Stimulated activated CD8-positive, alpha-beta memory T cell treated with anti-CD3 and anti-CD28 coated beads, Interleukin-15, amount 100 ng/mL, for 48 hours (primary cell): Measurements from ENCODE around the gene FAM89B.

Experiments
- DNase-seq, 2 donors: peaks; one replicate each; pipeline ENCODE4 v3.0.0-alpha.2; 2020; ENCODE audit warnings: low read depth in 2 of 2

The FAM89B gene

GRCh38 chr11:65538915-65539743, 33.2 kb upstream of the FAM89B start:
- no peak for DNase-seq

- no peak for DNase-seq
These were observed 32.5 kb upstream of the FAM89B start for GRCh38 chr11:65539744-65540289.

- DNase-seq: peak; percentile 74 to 85
These were observed 31.8 kb upstream of the FAM89B start for GRCh38 chr11:65540290-65541092.

GRCh38 chr11:65541093-65541982, 31.0 kb upstream of the FAM89B start:
- DNase-seq: no peak

- DNase-seq: no peak
These were observed 29.5 kb upstream of the FAM89B start for GRCh38 chr11:65542738-65543390.

GRCh38 chr11:65545853-65546216, 26.5 kb upstream of the FAM89B start:
- DNase-seq: no peak

- DNase-seq: peak; percentile 95 to 96
These were observed 25.9 kb upstream of the FAM89B start for GRCh38 chr11:65546217-65546958.

GRCh38 chr11:65547446-65548125, 24.8 kb upstream of the FAM89B start:
- DNase-seq: no peak

- DNase-seq: no peak
These were observed 23.9 kb upstream of the FAM89B start for GRCh38 chr11:65548395-65548794.

GRCh38 chr11:65549096-65549495, 23.2 kb upstream of the FAM89B start:
- DNase-seq: no peak

- no peak for DNase-seq
These were observed 20.6 kb upstream of the FAM89B start for GRCh38 chr11:65551572-65552387.

GRCh38 chr11:65552388-65552951, 19.9 kb upstream of the FAM89B start:
- DNase-seq: no peak

- no peak for DNase-seq
These were observed 18.9 kb upstream of the FAM89B start for GRCh38 chr11:65553301-65554001.

GRCh38 chr11:65554057-65554818, 18.1 kb upstream of the FAM89B start:
- DNase-seq: no peak

GRCh38 chr11:65554842-65555430, 17.4 kb upstream of the FAM89B start:
- no peak for DNase-seq

GRCh38 chr11:65555693-65556231, 16.6 kb upstream of the FAM89B start:
- DNase-seq: no peak
